ENCODE results near the gene PAX8.

DNA sequence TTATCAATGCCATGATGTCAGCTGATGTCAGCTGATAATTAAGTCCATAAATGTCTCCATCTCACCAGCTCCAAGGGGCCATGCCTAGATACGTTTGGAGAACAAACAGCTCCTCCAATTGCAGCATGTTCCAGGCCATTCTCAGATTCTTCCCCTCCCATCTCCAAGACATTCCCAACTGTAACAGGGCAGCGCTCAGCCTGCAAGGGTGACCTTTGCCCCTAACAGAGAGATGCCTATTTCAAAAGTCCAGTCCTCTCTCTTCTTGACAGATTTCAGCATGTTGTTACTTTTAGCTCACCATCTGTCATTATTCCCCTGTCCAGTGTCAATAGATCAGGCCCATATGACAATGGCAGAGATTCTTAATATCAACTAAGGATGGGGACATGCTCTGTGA lies 95.0 kb downstream of the PAX8 start:
- TF ChIP-seq EP300 (IDR thresholded peaks at IDR 0.05; ENCODE audit: borderline replicate concordance in 1 of 2, low read depth in 1 of 2, low read length in 1 of 2) (no peak), TAF1 (IDR thresholded peaks at IDR 0.05; ENCODE audit: borderline replicate concordance, low read depth, low read length) (no peak), YY1 (IDR thresholded peaks at IDR 0.05; ENCODE audit: low read depth) (no peak), NRF1 (IDR thresholded peaks at IDR 0.05; ENCODE audit: low read depth, low read length) (no peak), TEAD4 (IDR thresholded peaks at IDR 0.05; ENCODE audit: borderline replicate concordance, insufficient read depth) (no peak), EZH2phosphoT487 (IDR thresholded peaks at IDR 0.05; ENCODE audit: borderline replicate concordance, low read depth) (no peak), TCF12 (IDR thresholded peaks at IDR 0.05) (no peak), JUND (IDR thresholded peaks at IDR 0.05) (no peak)
- TF ChIP-seq, protein P1, sequence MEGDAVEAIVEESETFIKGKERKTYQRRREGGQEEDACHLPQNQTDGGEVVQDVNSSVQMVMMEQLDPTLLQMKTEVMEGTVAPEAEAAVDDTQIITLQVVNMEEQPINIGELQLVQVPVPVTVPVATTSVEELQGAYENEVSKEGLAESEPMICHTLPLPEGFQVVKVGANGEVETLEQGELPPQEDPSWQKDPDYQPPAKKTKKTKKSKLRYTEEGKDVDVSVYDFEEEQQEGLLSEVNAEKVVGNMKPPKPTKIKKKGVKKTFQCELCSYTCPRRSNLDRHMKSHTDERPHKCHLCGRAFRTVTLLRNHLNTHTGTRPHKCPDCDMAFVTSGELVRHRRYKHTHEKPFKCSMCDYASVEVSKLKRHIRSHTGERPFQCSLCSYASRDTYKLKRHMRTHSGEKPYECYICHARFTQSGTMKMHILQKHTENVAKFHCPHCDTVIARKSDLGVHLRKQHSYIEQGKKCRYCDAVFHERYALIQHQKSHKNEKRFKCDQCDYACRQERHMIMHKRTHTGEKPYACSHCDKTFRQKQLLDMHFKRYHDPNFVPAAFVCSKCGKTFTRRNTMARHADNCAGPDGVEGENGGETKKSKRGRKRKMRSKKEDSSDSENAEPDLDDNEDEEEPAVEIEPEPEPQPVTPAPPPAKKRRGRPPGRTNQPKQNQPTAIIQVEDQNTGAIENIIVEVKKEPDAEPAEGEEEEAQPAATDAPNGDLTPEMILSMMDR (IDR thresholded peaks at IDR 0.05), result no peak
- TF ChIP-seq, protein P2, sequence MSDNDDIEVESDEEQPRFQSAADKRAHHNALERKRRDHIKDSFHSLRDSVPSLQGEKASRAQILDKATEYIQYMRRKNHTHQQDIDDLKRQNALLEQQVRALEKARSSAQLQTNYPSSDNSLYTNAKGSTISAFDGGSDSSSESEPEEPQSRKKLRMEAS (IDR thresholded peaks at IDR 0.05; ENCODE audit: low read depth), result no peak
- TF ChIP-seq, protein P3, sequence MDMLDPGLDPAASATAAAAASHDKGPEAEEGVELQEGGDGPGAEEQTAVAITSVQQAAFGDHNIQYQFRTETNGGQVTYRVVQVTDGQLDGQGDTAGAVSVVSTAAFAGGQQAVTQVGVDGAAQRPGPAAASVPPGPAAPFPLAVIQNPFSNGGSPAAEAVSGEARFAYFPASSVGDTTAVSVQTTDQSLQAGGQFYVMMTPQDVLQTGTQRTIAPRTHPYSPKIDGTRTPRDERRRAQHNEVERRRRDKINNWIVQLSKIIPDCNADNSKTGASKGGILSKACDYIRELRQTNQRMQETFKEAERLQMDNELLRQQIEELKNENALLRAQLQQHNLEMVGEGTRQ (IDR thresholded peaks at IDR 0.05; ENCODE audit: borderline replicate concordance, low read depth, low read length), result no peak
